ENCODE measurements around the gene GTPBP4.

GTPBP4 gene

GRCh38 chr10:966466-967235 lies 21.6 kb upstream of the GTPBP4 start:
- Histone ChIP-seq H3K27ac (ENCODE audit: low read depth, low read length) (no peak overlapping the region), H3K27me3 (ENCODE audit: control insufficient read depth, insufficient read depth, low read length) (peaks cover 5% of the 10 kb centered on the region; the same call in 1 of the 2 replicates), H3K4me1 (ENCODE audit: control insufficient read depth, insufficient read depth, low read length) (no peaks in the 10 kb centered on the region), H3K9ac (ENCODE audit: low read length) (no peak overlapping the region), H3K36me3 (ENCODE audit: control insufficient read depth, insufficient read depth, low read length) (no peaks in the 10 kb centered on the region), H3K9me3 (ENCODE audit: control insufficient read depth, insufficient read depth, low read depth, low read length) (peaks cover 10% of the 10 kb centered on the region; the same call in 1 of the 2 replicates), H3K4me3 (ENCODE audit: low read depth, low read length) (no peak overlapping the region)

- H3K4me1 ChIP-seq (ENCODE audit: control insufficient read depth, insufficient read depth, low read length): no peaks in the 10 kb centered on the region
- peaks cover 9% of the 10 kb centered on the region; the same call in 1 of the 2 replicates for H3K9me3 ChIP-seq (ENCODE audit: control insufficient read depth, insufficient read depth, low read depth, low read length)
- peaks cover 5% of the 10 kb centered on the region; the same call in 1 of the 2 replicates for H3K27me3 ChIP-seq (ENCODE audit: control insufficient read depth, insufficient read depth, low read length)
- no peak overlapping the region for H3K9ac ChIP-seq (ENCODE audit: low read length)
- no peak overlapping the region for H3K4me3 ChIP-seq (ENCODE audit: low read depth, low read length)
- H3K27ac ChIP-seq (ENCODE audit: low read depth, low read length): no peak overlapping the region
- no peaks in the 10 kb centered on the region for H3K36me3 ChIP-seq (ENCODE audit: control insufficient read depth, insufficient read depth, low read length)
Observed at GRCh38 chr10:968546-969199, 19.6 kb upstream of the GTPBP4 start.

GRCh38 chr10:969473-970150 lies 18.6 kb upstream of the GTPBP4 start:
- H3K27me3 ChIP-seq (ENCODE audit: control insufficient read depth, insufficient read depth, low read length): peaks cover 5% of the 10 kb centered on the region; the same call in 1 of the 2 replicates
- H3K36me3 ChIP-seq (ENCODE audit: control insufficient read depth, insufficient read depth, low read length): no peaks in the 10 kb centered on the region
- no peak overlapping the region for H3K27ac ChIP-seq (ENCODE audit: low read depth, low read length)
- H3K4me1 ChIP-seq (ENCODE audit: control insufficient read depth, insufficient read depth, low read length): no peaks in the 10 kb centered on the region
- H3K9me3 ChIP-seq (ENCODE audit: control insufficient read depth, insufficient read depth, low read depth, low read length): 0 out of 2 replicates have a peak, but pooled peaks cover 8% of the 10 kb centered on the region
- no peak overlapping the region for H3K4me3 ChIP-seq (ENCODE audit: low read depth, low read length)
- H3K9ac ChIP-seq (ENCODE audit: low read length): no peak overlapping the region

- no peak overlapping the region for H3K27ac ChIP-seq (ENCODE audit: low read depth, low read length)
- no peak overlapping the region for H3K4me3 ChIP-seq (ENCODE audit: low read depth, low read length)
- H3K9me3 ChIP-seq (ENCODE audit: control insufficient read depth, insufficient read depth, low read depth, low read length): 0 out of 2 replicates have a peak, but pooled peaks cover 8% of the 10 kb centered on the region
- peaks cover 5% of the 10 kb centered on the region; the same call in 1 of the 2 replicates for H3K27me3 ChIP-seq (ENCODE audit: control insufficient read depth, insufficient read depth, low read length)
- no peak overlapping the region for H3K9ac ChIP-seq (ENCODE audit: low read length)
- H3K4me1 ChIP-seq (ENCODE audit: control insufficient read depth, insufficient read depth, low read length): no peaks in the 10 kb centered on the region
- H3K36me3 ChIP-seq (ENCODE audit: control insufficient read depth, insufficient read depth, low read length): no peaks in the 10 kb centered on the region
Observed at GRCh38 chr10:970311-971149, 17.7 kb upstream of the GTPBP4 start.

- H3K4me1 ChIP-seq (ENCODE audit: control insufficient read depth, insufficient read depth, low read length): no peaks in the 10 kb centered on the region
- no peaks in the 10 kb centered on the region for H3K36me3 ChIP-seq (ENCODE audit: control insufficient read depth, insufficient read depth, low read length)
- no peak overlapping the region for H3K4me3 ChIP-seq (ENCODE audit: low read depth, low read length)
- H3K9me3 ChIP-seq (ENCODE audit: control insufficient read depth, insufficient read depth, low read depth, low read length): 0 out of 2 replicates have a peak, but pooled peaks cover 8% of the 10 kb centered on the region
- no peak overlapping the region for H3K27ac ChIP-seq (ENCODE audit: low read depth, low read length)
- H3K27me3 ChIP-seq (ENCODE audit: control insufficient read depth, insufficient read depth, low read length): peaks cover 5% of the 10 kb centered on the region; the same call in 1 of the 2 replicates
- no peak overlapping the region for H3K9ac ChIP-seq (ENCODE audit: low read length)
Observed at GRCh38 chr10:971150-971542, 17.1 kb upstream of the GTPBP4 start.

GRCh38 chr10:971613-972012 lies 16.6 kb upstream of the GTPBP4 start:
- H3K9me3 ChIP-seq (ENCODE audit: control insufficient read depth, insufficient read depth, low read depth, low read length): 0 out of 2 replicates have a peak, but pooled peaks cover 11% of the 10 kb centered on the region
- no peak overlapping the region for H3K9ac ChIP-seq (ENCODE audit: low read length)
- H3K4me3 ChIP-seq (ENCODE audit: low read depth, low read length): no peak overlapping the region
- H3K36me3 ChIP-seq (ENCODE audit: control insufficient read depth, insufficient read depth, low read length): peaks cover 3% of the 10 kb centered on the region; the same call in 1 of the 2 replicates
- H3K4me1 ChIP-seq (ENCODE audit: control insufficient read depth, insufficient read depth, low read length): no peaks in the 10 kb centered on the region
- H3K27me3 ChIP-seq (ENCODE audit: control insufficient read depth, insufficient read depth, low read length): peaks cover 5% of the 10 kb centered on the region; the same call in 1 of the 2 replicates
- no peak overlapping the region for H3K27ac ChIP-seq (ENCODE audit: low read depth, low read length)

- peaks cover 6% of the 10 kb centered on the region; the same call in 1 of the 2 replicates for H3K36me3 ChIP-seq (ENCODE audit: control insufficient read depth, insufficient read depth, low read length)
- no peak overlapping the region for H3K4me3 ChIP-seq (ENCODE audit: low read depth, low read length)
Observed at GRCh38 chr10:972763-973162, 15.5 kb upstream of the GTPBP4 start.

GRCh38 chr10:974038-974784 lies 14.0 kb upstream of the GTPBP4 start:
- no peak overlapping the region for H3K27ac ChIP-seq (ENCODE audit: low read depth, low read length)
- H3K9me3 ChIP-seq (ENCODE audit: control insufficient read depth, insufficient read depth, low read depth, low read length): peaks cover 29% of the 10 kb centered on the region
- no peaks in the 10 kb centered on the region for H3K4me1 ChIP-seq (ENCODE audit: control insufficient read depth, insufficient read depth, low read length)
- no peaks in the 10 kb centered on the region; the same call in 1 of the 2 replicates for H3K27me3 ChIP-seq (ENCODE audit: control insufficient read depth, insufficient read depth, low read length)
- no peak overlapping the region for H3K9ac ChIP-seq (ENCODE audit: low read length)
- H3K36me3 ChIP-seq (ENCODE audit: control insufficient read depth, insufficient read depth, low read length): peaks cover 6% of the 10 kb centered on the region; the same call in 1 of the 2 replicates
- H3K4me3 ChIP-seq (ENCODE audit: low read depth, low read length): no peak overlapping the region

More at GRCh38 chr10:972763-973162, 15.5 kb upstream of the GTPBP4 start:
- Histone ChIP-seq H3K4me1 (ENCODE audit: control insufficient read depth, insufficient read depth, low read length) (no peaks in the 10 kb centered on the region), H3K9ac (ENCODE audit: low read length) (no peak overlapping the region), H3K9me3 (ENCODE audit: control insufficient read depth, insufficient read depth, low read depth, low read length) (peaks cover 16% of the 10 kb centered on the region; the same call in 1 of the 2 replicates), H3K27ac (ENCODE audit: low read depth, low read length) (no peak overlapping the region), H3K27me3 (ENCODE audit: control insufficient read depth, insufficient read depth, low read length) (peaks cover 5% of the 10 kb centered on the region; the same call in 1 of the 2 replicates)

GRCh38 chr10:974785-975074 lies 13.5 kb upstream of the GTPBP4 start:
- H3K27ac ChIP-seq (ENCODE audit: low read depth, low read length): no peak overlapping the region
- H3K9ac ChIP-seq (ENCODE audit: low read length): no peak overlapping the region
- no peaks in the 10 kb centered on the region for H3K4me1 ChIP-seq (ENCODE audit: control insufficient read depth, insufficient read depth, low read length)
- no peaks in the 10 kb centered on the region; the same call in 1 of the 2 replicates for H3K27me3 ChIP-seq (ENCODE audit: control insufficient read depth, insufficient read depth, low read length)
- no peak overlapping the region for H3K4me3 ChIP-seq (ENCODE audit: low read depth, low read length)
- peaks cover 6% of the 10 kb centered on the region; the same call in 1 of the 2 replicates for H3K36me3 ChIP-seq (ENCODE audit: control insufficient read depth, insufficient read depth, low read length)
- peaks cover 33% of the 10 kb centered on the region for H3K9me3 ChIP-seq (ENCODE audit: control insufficient read depth, insufficient read depth, low read depth, low read length)

- Histone ChIP-seq H3K4me1 (ENCODE audit: control insufficient read depth, insufficient read depth, low read length) (no peaks in the 10 kb centered on the region), H3K27ac (ENCODE audit: low read depth, low read length) (no peak overlapping the region), H3K9ac (ENCODE audit: low read length) (no peak overlapping the region), H3K27me3 (ENCODE audit: control insufficient read depth, insufficient read depth, low read length) (no peaks in the 10 kb centered on the region), H3K36me3 (ENCODE audit: control insufficient read depth, insufficient read depth, low read length) (peaks cover 8% of the 10 kb centered on the region), H3K4me3 (ENCODE audit: low read depth, low read length) (no peak overlapping the region), H3K9me3 (ENCODE audit: control insufficient read depth, insufficient read depth, low read depth, low read length) (peaks cover 48% of the 10 kb centered on the region)
Observed at GRCh38 chr10:976316-976715, 11.9 kb upstream of the GTPBP4 start.
